ENCODE data around the gene GTF2H2.
"Not testable (repeated sequence)": the region's sequence is repeated elsewhere in the genome, so short reads cannot be mapped to it uniquely, and the experiment has no call there.

DNA sequence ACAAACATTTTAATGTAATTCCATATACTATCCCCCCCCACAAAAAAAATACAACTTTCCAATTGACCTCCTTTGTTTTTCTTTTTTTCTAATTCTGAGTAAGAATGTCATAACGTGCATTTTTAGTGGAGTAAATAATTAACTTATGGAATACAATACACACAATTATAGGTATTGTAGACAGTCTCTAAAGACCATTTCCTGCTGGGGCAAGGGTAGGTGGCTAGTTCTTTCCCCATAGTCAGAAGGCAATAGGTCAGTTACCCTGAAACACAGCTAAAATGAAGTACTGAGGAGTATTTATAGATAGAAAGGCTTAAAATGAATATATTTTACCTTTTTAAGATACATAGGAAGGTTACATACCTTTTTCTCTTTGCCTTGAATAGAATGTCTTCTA is 6.2 kb downstream of the GTF2H2 start:
- TF ChIP-seq, protein P1, sequence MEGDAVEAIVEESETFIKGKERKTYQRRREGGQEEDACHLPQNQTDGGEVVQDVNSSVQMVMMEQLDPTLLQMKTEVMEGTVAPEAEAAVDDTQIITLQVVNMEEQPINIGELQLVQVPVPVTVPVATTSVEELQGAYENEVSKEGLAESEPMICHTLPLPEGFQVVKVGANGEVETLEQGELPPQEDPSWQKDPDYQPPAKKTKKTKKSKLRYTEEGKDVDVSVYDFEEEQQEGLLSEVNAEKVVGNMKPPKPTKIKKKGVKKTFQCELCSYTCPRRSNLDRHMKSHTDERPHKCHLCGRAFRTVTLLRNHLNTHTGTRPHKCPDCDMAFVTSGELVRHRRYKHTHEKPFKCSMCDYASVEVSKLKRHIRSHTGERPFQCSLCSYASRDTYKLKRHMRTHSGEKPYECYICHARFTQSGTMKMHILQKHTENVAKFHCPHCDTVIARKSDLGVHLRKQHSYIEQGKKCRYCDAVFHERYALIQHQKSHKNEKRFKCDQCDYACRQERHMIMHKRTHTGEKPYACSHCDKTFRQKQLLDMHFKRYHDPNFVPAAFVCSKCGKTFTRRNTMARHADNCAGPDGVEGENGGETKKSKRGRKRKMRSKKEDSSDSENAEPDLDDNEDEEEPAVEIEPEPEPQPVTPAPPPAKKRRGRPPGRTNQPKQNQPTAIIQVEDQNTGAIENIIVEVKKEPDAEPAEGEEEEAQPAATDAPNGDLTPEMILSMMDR (IDR thresholded peaks at IDR 0.05), result not testable (repeated sequence)
- not testable (repeated sequence) for TF ChIP-seq EZH2 (IDR thresholded peaks at IDR 0.05; ENCODE audit: borderline replicate concordance, insufficient read depth, low read depth, low read length, poor library complexity, severe bottlenecking)

Data from B cell (primary cell).